ENCODE measurements around the gene FGG. TPM values are rescaled to one million over a fixed set of nuclear protein-coding genes. Genes with fewer than 3 reads are reported as not detected.

FGG gene
- total and polyA plus RNA-seq, 2 of the 8 experiments (the other 6 are each of a cell fraction or from before 2014, with no cell fraction given), result not detected

DNA sequence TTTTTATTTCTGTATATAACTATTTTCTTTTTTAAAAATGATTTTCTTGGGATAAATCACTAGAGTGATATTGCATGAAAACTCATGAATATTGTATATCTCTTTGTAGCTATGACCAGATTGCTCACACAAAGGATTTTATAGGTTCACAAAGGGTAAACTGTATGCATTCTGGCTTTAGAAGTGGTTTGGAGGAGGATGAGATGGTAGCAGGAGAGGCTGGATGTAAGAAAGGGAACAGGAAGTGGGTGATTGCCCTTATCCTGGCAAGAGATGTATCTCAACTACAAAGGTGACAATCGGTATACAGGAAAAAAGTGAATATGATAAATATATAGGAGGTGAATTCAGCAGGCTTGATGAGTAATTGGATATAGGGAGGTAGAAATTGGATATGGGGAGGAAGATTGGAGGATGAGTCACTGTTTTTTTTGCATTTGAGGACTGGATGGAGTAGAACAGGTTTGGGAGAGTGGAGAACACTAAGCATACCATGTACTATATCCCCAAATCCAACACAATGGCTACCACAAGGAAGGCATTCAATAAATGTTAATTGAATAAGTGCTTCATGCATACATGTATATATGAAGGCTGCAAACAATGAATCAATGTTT is 9.9 kb downstream of the FGG start (continued):
- TF ChIP-seq, protein P1, sequence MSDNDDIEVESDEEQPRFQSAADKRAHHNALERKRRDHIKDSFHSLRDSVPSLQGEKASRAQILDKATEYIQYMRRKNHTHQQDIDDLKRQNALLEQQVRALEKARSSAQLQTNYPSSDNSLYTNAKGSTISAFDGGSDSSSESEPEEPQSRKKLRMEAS (IDR thresholded peaks at IDR 0.05), result no peak
- TF ChIP-seq JUND (IDR thresholded peaks at IDR 0.05; ENCODE audit: low read length) (no peak), NANOG (IDR thresholded peaks at IDR 0.05; ENCODE audit: insufficient read depth, low read depth, low read length, poor library complexity, severe bottlenecking) (no peak), SIX5 (IDR thresholded peaks at IDR 0.05; ENCODE audit: low read depth, low read length) (no peak), MAFK (IDR thresholded peaks at IDR 0.05; ENCODE audit: low read depth, low read length) (no peak), JUN (IDR thresholded peaks at IDR 0.05; ENCODE audit: low read depth, low read length) (no peak), POLR2A (IDR thresholded peaks at IDR 0.05; ENCODE audit: control extremely low read depth in 1 of 2, low read depth in 2 of 2, low read length in 2 of 2) (no peak)
- TF ChIP-seq, protein P2, sequence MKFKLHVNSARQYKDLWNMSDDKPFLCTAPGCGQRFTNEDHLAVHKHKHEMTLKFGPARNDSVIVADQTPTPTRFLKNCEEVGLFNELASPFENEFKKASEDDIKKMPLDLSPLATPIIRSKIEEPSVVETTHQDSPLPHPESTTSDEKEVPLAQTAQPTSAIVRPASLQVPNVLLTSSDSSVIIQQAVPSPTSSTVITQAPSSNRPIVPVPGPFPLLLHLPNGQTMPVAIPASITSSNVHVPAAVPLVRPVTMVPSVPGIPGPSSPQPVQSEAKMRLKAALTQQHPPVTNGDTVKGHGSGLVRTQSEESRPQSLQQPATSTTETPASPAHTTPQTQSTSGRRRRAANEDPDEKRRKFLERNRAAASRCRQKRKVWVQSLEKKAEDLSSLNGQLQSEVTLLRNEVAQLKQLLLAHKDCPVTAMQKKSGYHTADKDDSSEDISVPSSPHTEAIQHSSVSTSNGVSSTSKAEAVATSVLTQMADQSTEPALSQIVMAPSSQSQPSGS (IDR thresholded peaks at IDR 0.05; ENCODE audit: low read length), result no peak

Measured in H1 (cell line).